Measurements from ENCODE around the gene HHATL.

Gene HHATL

DNA sequence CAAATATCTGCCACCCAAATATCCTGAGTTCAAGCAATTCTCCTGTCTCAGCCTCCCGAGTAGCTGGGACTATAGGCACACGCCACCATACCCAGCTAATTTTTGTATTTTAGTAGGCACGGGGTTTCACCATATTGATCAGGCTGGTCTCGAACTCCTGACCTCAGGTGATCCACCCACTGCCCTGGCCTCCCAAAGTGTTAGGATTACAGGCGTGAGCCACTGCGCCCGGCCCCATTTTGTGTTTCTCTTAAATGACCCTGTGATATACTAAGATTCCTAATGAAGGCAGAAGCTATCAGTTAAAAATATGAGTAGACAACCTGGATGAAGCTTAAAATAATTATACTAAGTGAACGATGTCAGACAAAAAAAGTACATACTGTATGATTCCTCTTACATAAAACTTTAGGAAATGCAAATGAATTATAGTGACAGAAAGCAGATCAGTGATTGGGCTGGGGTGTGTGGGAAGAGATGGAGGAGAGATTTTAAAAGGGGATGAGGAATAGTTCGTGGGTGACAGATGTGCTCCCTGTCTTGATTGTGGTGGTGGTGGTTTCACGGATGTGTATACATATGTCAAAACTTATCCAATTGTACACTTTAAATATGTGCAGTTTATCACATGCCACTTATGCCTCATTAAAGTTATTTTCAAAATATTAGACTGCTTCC is 21.1 kb downstream of the HHATL start:
- Histone ChIP-seq H3K56ac (ENCODE audit: low read length) (no peak overlapping the region), H4K5ac (ENCODE audit: low read length) (no peak overlapping the region), H3K36me3 (ENCODE audit: control insufficient read depth, insufficient read depth, low read length) (no peaks in the 10 kb centered on the region), H2BK5ac (ENCODE audit: low read length) (no peak overlapping the region), H4K8ac (ENCODE audit: low read depth, low read length) (no peak overlapping the region), H3K79me1 (ENCODE audit: low read length) (no peaks in the 10 kb centered on the region), H3K4me3 (ENCODE audit: low read length) (no peak overlapping the region), H3K4ac (ENCODE audit: low read depth, low read length) (no peak overlapping the region), H3K79me2 (ENCODE audit: control insufficient read depth, insufficient read depth, low read length) (no peaks in the 10 kb centered on the region), H3K4me1 (ENCODE audit: control insufficient read depth, low read depth, low read length) (no peaks in the 10 kb centered on the region), H3K9ac (ENCODE audit: low read length) (no peak overlapping the region), H3K18ac (ENCODE audit: low read length) (no peak overlapping the region), H2BK15ac (replicated peaks; ENCODE audit: low read depth) (no peak overlapping the region), H3K27ac (ENCODE audit: low read depth, low read length) (no peak overlapping the region), H2AK5ac (ENCODE audit: low read length) (no peak overlapping the region), H2BK120ac (ENCODE audit: low read depth, low read length) (no peak overlapping the region), H3K23ac (ENCODE audit: low read length) (no peak overlapping the region), H3K4me2 (ENCODE audit: low read length) (no peak overlapping the region), H3K27me3 (ENCODE audit: insufficient read depth, low read length, poor library complexity) (no peaks in the 10 kb centered on the region)
- no peak for DNase-seq
- no CpG with 5 or more reads among the region's 10 CpGs for WGBS (ENCODE audit: extremely low coverage, insufficient coverage, low lambda C conversion rate)

DNA sequence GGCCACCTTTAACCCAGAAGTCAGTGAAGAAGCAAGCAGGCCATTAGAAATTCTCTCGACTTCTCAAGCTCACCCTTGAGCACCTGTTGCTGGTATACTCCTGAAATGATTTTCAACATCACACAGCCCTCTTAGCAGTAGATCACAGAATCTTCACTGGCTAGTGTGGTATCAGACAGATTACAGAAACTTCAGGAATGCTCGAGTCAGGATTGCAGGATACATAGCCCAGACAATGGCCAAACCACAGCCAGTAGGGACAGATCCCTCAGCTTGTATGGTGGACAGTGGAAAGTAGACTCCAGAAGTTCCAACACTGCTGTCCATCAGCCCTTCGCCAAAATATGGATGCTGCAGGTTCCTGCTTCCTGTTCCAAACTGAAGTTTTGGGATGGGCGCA is 21.8 kb downstream of the HHATL start:
- H3K4me3 ChIP-seq (ENCODE audit: low read length), result no peak overlapping the region
- no CpG with 5 or more reads among the region's 4 CpGs for WGBS (ENCODE audit: extremely low coverage, insufficient coverage, low lambda C conversion rate)

DNA sequence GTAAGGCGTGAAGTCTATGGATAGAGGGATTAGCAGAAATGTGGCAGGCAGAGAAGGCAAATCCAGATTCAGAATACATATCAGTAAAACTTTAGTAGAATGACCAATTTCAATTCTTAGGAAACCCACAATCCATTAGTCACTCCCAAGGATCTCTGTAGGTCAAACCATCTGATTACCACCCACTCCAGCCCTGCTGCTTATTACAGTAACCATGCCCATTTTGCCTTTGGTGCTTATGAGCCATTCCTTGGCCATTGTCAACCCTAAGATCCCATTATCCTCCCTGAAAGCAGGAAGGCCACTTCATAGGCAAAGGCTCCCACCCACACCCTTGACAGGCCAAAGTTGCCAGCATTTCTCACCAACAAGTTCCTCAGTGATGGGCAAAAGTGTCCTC is 22.3 kb downstream of the HHATL start:
- H2BK5ac ChIP-seq (ENCODE audit: low read length), result no peak overlapping the region
- no peak overlapping the region for H3K18ac ChIP-seq (ENCODE audit: low read length)
- no peak overlapping the region for H3K4me3 ChIP-seq (ENCODE audit: low read length)
- H2AK5ac ChIP-seq (ENCODE audit: low read length), result no peak overlapping the region
- H4K8ac ChIP-seq (ENCODE audit: low read depth, low read length), result no peak overlapping the region
- H3K79me1 ChIP-seq (ENCODE audit: low read length), result no peaks in the 10 kb centered on the region
- H3K4me2 ChIP-seq (ENCODE audit: low read length), result no peak overlapping the region
- WGBS (ENCODE audit: extremely low coverage, insufficient coverage, low lambda C conversion rate), result no CpG with 5 or more reads among the region's 1 CpG
- no peak overlapping the region for H3K9ac ChIP-seq (ENCODE audit: low read length)
- no peak overlapping the region for H3K56ac ChIP-seq (ENCODE audit: low read length)
- H2BK120ac ChIP-seq (ENCODE audit: low read depth, low read length), result no peak overlapping the region
- no peaks in the 10 kb centered on the region for H3K36me3 ChIP-seq (ENCODE audit: control insufficient read depth, insufficient read depth, low read length)
- H3K4ac ChIP-seq (ENCODE audit: low read depth, low read length), result no peak overlapping the region
- H3K4me1 ChIP-seq (ENCODE audit: control insufficient read depth, low read depth, low read length), result no peaks in the 10 kb centered on the region
- no peak for DNase-seq
- H4K5ac ChIP-seq (ENCODE audit: low read length), result no peak overlapping the region
- H3K27me3 ChIP-seq (ENCODE audit: insufficient read depth, low read length, poor library complexity), result no peaks in the 10 kb centered on the region
- H2BK15ac ChIP-seq (replicated peaks; ENCODE audit: low read depth), result no peak overlapping the region
- no peaks in the 10 kb centered on the region for H3K79me2 ChIP-seq (ENCODE audit: control insufficient read depth, insufficient read depth, low read length)
- no peak overlapping the region for H3K23ac ChIP-seq (ENCODE audit: low read length)
- no peak overlapping the region for H3K27ac ChIP-seq (ENCODE audit: low read depth, low read length)

More for the DNA sequence above, 21.8 kb downstream of the HHATL start:
- no peak overlapping the region for H4K5ac ChIP-seq (ENCODE audit: low read length)
- H3K4me1 ChIP-seq (ENCODE audit: control insufficient read depth, low read depth, low read length), result no peaks in the 10 kb centered on the region
- no peaks in the 10 kb centered on the region for H3K27me3 ChIP-seq (ENCODE audit: insufficient read depth, low read length, poor library complexity)
- H3K4ac ChIP-seq (ENCODE audit: low read depth, low read length), result no peak overlapping the region
- H3K79me2 ChIP-seq (ENCODE audit: control insufficient read depth, insufficient read depth, low read length), result no peaks in the 10 kb centered on the region
- H2BK5ac ChIP-seq (ENCODE audit: low read length), result no peak overlapping the region
- no peak for DNase-seq
- H3K79me1 ChIP-seq (ENCODE audit: low read length), result no peaks in the 10 kb centered on the region
- no peak overlapping the region for H2BK15ac ChIP-seq (replicated peaks; ENCODE audit: low read depth)
- H3K9ac ChIP-seq (ENCODE audit: low read length), result no peak overlapping the region
- no peak overlapping the region for H3K27ac ChIP-seq (ENCODE audit: low read depth, low read length)
- no peak overlapping the region for H3K18ac ChIP-seq (ENCODE audit: low read length)
- H3K23ac ChIP-seq (ENCODE audit: low read length), result no peak overlapping the region
- H3K36me3 ChIP-seq (ENCODE audit: control insufficient read depth, insufficient read depth, low read length), result no peaks in the 10 kb centered on the region
- no peak overlapping the region for H3K56ac ChIP-seq (ENCODE audit: low read length)
- no peak overlapping the region for H2AK5ac ChIP-seq (ENCODE audit: low read length)
- H3K4me2 ChIP-seq (ENCODE audit: low read length), result no peak overlapping the region
- no peak overlapping the region for H4K8ac ChIP-seq (ENCODE audit: low read depth, low read length)
- H2BK120ac ChIP-seq (ENCODE audit: low read depth, low read length), result no peak overlapping the region

DNA sequence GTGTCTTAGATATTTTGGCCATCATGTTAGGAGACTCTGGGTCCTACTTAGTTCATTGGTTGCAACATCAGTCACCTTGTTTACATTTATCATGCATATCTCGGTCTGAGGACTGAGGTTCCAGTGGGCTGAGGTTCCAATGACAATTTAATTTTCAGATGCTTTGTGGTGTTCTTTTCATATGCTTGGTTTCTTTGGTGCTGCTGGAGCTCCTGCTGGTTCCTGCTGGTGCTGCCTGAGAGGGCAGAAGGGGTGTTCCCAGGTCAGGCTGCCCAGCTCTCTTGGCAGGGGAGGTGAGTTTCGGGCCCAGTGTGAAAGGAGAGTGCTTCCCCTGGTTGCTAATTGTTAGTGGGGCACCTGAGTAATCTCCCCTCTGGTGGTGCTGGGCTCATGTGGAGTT is 24.2 kb downstream of the HHATL start:
- Histone ChIP-seq H3K27ac (ENCODE audit: low read depth, low read length) (no peak overlapping the region), H3K18ac (ENCODE audit: low read length) (no peak overlapping the region), H2BK120ac (ENCODE audit: low read depth, low read length) (no peak overlapping the region), H2BK5ac (ENCODE audit: low read length) (no peak overlapping the region), H3K27me3 (ENCODE audit: insufficient read depth, low read length, poor library complexity) (no peaks in the 10 kb centered on the region), H3K4me2 (ENCODE audit: low read length) (no peak overlapping the region), H4K5ac (ENCODE audit: low read length) (no peak overlapping the region), H4K8ac (ENCODE audit: low read depth, low read length) (no peak overlapping the region), H3K4me1 (ENCODE audit: control insufficient read depth, low read depth, low read length) (no peaks in the 10 kb centered on the region), H3K36me3 (ENCODE audit: control insufficient read depth, insufficient read depth, low read length) (no peaks in the 10 kb centered on the region), H2BK15ac (replicated peaks; ENCODE audit: low read depth) (no peak overlapping the region), H3K23ac (ENCODE audit: low read length) (no peak overlapping the region), H3K79me2 (ENCODE audit: control insufficient read depth, insufficient read depth, low read length) (no peaks in the 10 kb centered on the region), H2AK5ac (ENCODE audit: low read length) (no peak overlapping the region), H3K4ac (ENCODE audit: low read depth, low read length) (no peak overlapping the region), H3K79me1 (ENCODE audit: low read length) (no peaks in the 10 kb centered on the region), H3K56ac (ENCODE audit: low read length) (no peak overlapping the region), H3K4me3 (ENCODE audit: low read length) (no peak overlapping the region), H3K9ac (ENCODE audit: low read length) (no peak overlapping the region)
- WGBS (ENCODE audit: extremely low coverage, insufficient coverage, low lambda C conversion rate), result no CpG with 5 or more reads among the region's 2 CpGs
- DNase-seq, result no peak

DNA sequence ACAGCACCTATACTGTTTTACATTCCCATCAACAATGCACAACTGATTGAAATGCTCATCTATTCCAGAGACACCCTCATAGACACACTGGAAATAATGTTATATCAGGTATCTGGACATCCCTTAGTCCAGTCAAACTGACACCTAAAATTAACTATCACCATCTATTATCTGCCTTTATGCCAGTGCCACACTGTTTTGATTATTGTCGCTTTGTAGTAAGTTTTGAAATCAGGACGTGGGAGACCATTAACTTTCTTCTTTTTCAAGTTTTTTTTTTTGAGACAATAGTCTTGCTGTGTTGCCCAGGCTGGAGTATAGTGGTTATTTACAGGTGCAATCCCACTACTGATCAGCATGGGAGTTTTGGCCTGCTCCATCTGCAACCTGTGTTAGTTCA is 26.7 kb downstream of the HHATL start:
- no peak overlapping the region for H3K4me2 ChIP-seq (ENCODE audit: low read length)
- no peak overlapping the region for H4K5ac ChIP-seq (ENCODE audit: low read length)
- H2BK15ac ChIP-seq (replicated peaks; ENCODE audit: low read depth), result no peak overlapping the region
- no peak overlapping the region for H2BK120ac ChIP-seq (ENCODE audit: low read depth, low read length)
- H4K8ac ChIP-seq (ENCODE audit: low read depth, low read length), result no peak overlapping the region
- H3K56ac ChIP-seq (ENCODE audit: low read length), result no peak overlapping the region
- H3K79me2 ChIP-seq (ENCODE audit: control insufficient read depth, insufficient read depth, low read length), result no peaks in the 10 kb centered on the region
- H2BK5ac ChIP-seq (ENCODE audit: low read length), result no peak overlapping the region
- H3K27ac ChIP-seq (ENCODE audit: low read depth, low read length), result no peak overlapping the region
- no peak overlapping the region for H3K9ac ChIP-seq (ENCODE audit: low read length)
- H3K4me3 ChIP-seq (ENCODE audit: low read length), result no peak overlapping the region
- H3K18ac ChIP-seq (ENCODE audit: low read length), result no peak overlapping the region
- no peak overlapping the region for H3K23ac ChIP-seq (ENCODE audit: low read length)
- H3K79me1 ChIP-seq (ENCODE audit: low read length), result no peaks in the 10 kb centered on the region
- DNase-seq, result no peak
- H3K36me3 ChIP-seq (ENCODE audit: control insufficient read depth, insufficient read depth, low read length), result no peaks in the 10 kb centered on the region
- WGBS (ENCODE audit: extremely low coverage, insufficient coverage, low lambda C conversion rate), result no CpG with 5 or more reads among the region's 2 CpGs
- H2AK5ac ChIP-seq (ENCODE audit: low read length), result no peak overlapping the region
- H3K4ac ChIP-seq (ENCODE audit: low read depth, low read length), result no peak overlapping the region
- H3K27me3 ChIP-seq (ENCODE audit: insufficient read depth, low read length, poor library complexity), result no peaks in the 10 kb centered on the region
- H3K4me1 ChIP-seq (ENCODE audit: control insufficient read depth, low read depth, low read length), result no peaks in the 10 kb centered on the region

DNA sequence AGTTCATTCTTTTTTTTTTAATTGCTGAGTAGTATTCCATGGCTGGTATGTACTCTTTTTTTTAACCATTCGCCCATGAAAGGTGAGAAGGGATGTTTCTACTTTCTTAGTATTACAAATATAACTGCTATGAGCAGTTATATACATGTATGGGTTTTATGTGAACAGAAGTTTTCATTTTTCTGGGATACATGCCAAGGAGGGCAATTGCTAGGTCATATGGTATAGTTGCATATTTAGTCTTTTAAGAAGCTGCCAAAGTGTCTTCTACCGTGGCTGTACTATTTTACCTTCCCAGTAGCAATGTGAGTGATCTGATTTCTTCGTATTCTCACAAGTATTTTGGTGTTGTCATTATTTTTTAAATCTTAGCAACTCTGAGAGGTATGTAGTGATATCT is 28.5 kb downstream of the HHATL start:
- H3K9ac ChIP-seq (ENCODE audit: low read length), result no peak overlapping the region
- H3K56ac ChIP-seq (ENCODE audit: low read length), result no peak overlapping the region
- WGBS (ENCODE audit: extremely low coverage, insufficient coverage, low lambda C conversion rate), result no CpG with 5 or more reads among the region's 3 CpGs
- H3K4me3 ChIP-seq (ENCODE audit: low read length), result no peak overlapping the region
- no peak overlapping the region for H3K4me2 ChIP-seq (ENCODE audit: low read length)
- H3K27me3 ChIP-seq (ENCODE audit: insufficient read depth, low read length, poor library complexity), result no peaks in the 10 kb centered on the region
- no peak overlapping the region for H3K27ac ChIP-seq (ENCODE audit: low read depth, low read length)
- no peak overlapping the region for H2BK120ac ChIP-seq (ENCODE audit: low read depth, low read length)
- H3K23ac ChIP-seq (ENCODE audit: low read length), result no peak overlapping the region
- DNase-seq, result no peak
- H2BK5ac ChIP-seq (ENCODE audit: low read length), result no peak overlapping the region
- no peak overlapping the region for H4K8ac ChIP-seq (ENCODE audit: low read depth, low read length)
- H3K4ac ChIP-seq (ENCODE audit: low read depth, low read length), result no peak overlapping the region
- H2AK5ac ChIP-seq (ENCODE audit: low read length), result no peak overlapping the region
- no peaks in the 10 kb centered on the region for H3K4me1 ChIP-seq (ENCODE audit: control insufficient read depth, low read depth, low read length)
- H3K36me3 ChIP-seq (ENCODE audit: control insufficient read depth, insufficient read depth, low read length), result no peaks in the 10 kb centered on the region
- no peak overlapping the region for H2BK15ac ChIP-seq (replicated peaks; ENCODE audit: low read depth)
- no peak overlapping the region for H3K18ac ChIP-seq (ENCODE audit: low read length)
- H3K79me1 ChIP-seq (ENCODE audit: low read length), result no peaks in the 10 kb centered on the region
- no peaks in the 10 kb centered on the region for H3K79me2 ChIP-seq (ENCODE audit: control insufficient read depth, insufficient read depth, low read length)
- H4K5ac ChIP-seq (ENCODE audit: low read length), result no peak overlapping the region
